HEK293 (cell line): ENCODE measurements around the gene MEGF6.

Experiments
- CTCF ChIP-seq: fragments of 450-650 bp; formaldehyde crosslinking; IDR thresholded peaks from 2 replicates; pipeline ENCODE4 v1.5.1; 2016; ENCODE audit warnings: missing biosample characterization, missing genetic modification characterization
- TCF7L2 ChIP-seq: IDR thresholded peaks from 2 replicates; pipeline ENCODE4 v1.6.1; 2011; ENCODE audit warnings: low read depth, mild to moderate bottlenecking, inconsistent platforms, low read length, moderate library complexity, borderline replicate concordance
- ZNF121 ChIP-seq: fragments of 450-650 bp; formaldehyde crosslinking; IDR thresholded peaks from 2 replicates; pipeline ENCODE4 v1.5.1; 2016; ENCODE audit warnings: missing biosample characterization, missing genetic modification characterization
- ZNF274 ChIP-seq, 2 experiments: fragments of 200-500 bp in 1 of 2; fragments of 450-650 bp in 1 of 2; sonication (Bioruptor generic) in 1 of 2; formaldehyde crosslinking in 1 of 2; IDR thresholded peaks; 2 replicates each; pipeline versions ENCODE4 v1.5.1 to v1.6.1; 2014 to 2016; ENCODE audit warnings: borderline replicate concordance in 1 of 2, inconsistent platforms in 1 of 2, low read length in 1 of 2, missing biosample characterization in 1 of 2, missing genetic modification characterization in 1 of 2
- ZNF394 ChIP-seq: fragments of 450-650 bp; formaldehyde crosslinking; IDR thresholded peaks from 2 replicates; pipeline ENCODE4 v1.5.1; 2016; ENCODE audit warnings: missing biosample characterization, missing genetic modification characterization, mild to moderate bottlenecking, moderate library complexity, borderline replicate concordance
- ZNF629 ChIP-seq: fragments of 450-650 bp; formaldehyde crosslinking; IDR thresholded peaks from 2 replicates; pipeline ENCODE4 v1.5.1; 2017; ENCODE audit warnings: missing biosample characterization, missing genetic modification characterization
- ZNF830 ChIP-seq: fragments of 450-650 bp; IDR thresholded peaks from 2 replicates; pipeline ENCODE4 v1.5.0; 2018; ENCODE audit warnings: missing biosample characterization, missing genetic modification characterization, low read depth, mild to moderate bottlenecking, moderate library complexity
- TF ChIP-seq, protein P1 (sequence below): fragments of 450-650 bp; formaldehyde crosslinking; IDR thresholded peaks from 2 replicates; pipeline ENCODE4 v1.5.1; 2016; ENCODE audit warnings: missing biosample characterization, missing genetic modification characterization

DNA sequence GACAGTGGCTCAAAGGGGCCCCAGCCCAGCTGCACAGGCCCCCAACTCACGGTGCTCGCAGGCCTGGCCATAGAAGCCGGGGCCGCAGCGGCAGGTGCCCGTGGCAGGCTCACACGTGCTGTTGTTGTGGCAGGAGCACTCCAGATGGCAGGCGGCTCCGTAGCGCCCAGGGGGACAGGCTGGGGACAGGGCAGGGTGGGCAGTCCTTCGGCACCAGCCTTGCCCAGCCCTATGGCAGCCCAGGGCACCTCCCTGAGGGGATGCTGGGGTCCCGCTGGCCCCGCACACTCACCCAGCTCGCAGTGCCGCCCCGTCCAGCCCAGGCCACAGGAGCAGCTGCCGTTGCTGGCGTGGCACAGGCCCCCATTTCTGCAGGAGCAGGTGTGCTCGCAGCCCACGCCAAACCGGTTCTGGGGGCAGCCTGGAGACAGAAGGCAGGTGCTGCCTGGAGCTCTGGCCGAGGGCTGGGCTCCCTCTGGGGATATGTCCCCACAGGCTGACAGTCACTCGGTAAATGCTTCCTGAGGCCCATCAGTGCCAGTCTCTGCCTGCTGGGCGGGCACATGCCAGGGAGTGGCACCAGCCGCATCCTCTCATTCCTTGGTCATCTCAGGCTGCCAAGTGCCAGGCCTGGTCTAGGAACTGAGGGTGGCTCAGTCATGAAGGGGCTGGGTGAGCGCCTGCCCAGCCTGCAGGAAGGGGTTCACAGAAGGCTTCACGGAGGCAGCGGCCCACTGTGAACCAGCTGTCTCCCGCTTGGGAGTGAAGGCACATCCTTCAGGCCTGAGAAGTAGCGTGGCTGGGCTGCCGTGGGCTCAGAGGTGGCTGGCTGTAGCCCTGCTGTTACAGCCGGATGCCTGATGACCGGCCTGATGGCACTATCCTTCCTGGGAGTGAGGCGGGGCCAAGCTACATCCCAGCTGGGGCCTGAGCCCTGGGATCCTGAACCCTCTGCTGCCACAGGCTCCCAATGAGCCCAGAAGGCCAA is 116.7 kb downstream of the MEGF6 start:
- no peak for TF ChIP-seq ZNF830
- TF ChIP-seq ZNF629 (tag by site-specific recombination) = no peak
- no peak for TF ChIP-seq ZNF121 (tag by site-specific recombination)
- TF ChIP-seq ZNF274 (IDR thresholded peaks at IDR 0.05; ENCODE audit: low read length) = no peak
- TF ChIP-seq ZNF274 (tag by site-specific recombination; IDR thresholded peaks at IDR 0.05; ENCODE audit: borderline replicate concordance) = no peak
- no peak for TF ChIP-seq CTCF (tag by site-specific recombination)
- no peak for TF ChIP-seq ZNF394 (tag by site-specific recombination)
- TF ChIP-seq, protein P1, sequence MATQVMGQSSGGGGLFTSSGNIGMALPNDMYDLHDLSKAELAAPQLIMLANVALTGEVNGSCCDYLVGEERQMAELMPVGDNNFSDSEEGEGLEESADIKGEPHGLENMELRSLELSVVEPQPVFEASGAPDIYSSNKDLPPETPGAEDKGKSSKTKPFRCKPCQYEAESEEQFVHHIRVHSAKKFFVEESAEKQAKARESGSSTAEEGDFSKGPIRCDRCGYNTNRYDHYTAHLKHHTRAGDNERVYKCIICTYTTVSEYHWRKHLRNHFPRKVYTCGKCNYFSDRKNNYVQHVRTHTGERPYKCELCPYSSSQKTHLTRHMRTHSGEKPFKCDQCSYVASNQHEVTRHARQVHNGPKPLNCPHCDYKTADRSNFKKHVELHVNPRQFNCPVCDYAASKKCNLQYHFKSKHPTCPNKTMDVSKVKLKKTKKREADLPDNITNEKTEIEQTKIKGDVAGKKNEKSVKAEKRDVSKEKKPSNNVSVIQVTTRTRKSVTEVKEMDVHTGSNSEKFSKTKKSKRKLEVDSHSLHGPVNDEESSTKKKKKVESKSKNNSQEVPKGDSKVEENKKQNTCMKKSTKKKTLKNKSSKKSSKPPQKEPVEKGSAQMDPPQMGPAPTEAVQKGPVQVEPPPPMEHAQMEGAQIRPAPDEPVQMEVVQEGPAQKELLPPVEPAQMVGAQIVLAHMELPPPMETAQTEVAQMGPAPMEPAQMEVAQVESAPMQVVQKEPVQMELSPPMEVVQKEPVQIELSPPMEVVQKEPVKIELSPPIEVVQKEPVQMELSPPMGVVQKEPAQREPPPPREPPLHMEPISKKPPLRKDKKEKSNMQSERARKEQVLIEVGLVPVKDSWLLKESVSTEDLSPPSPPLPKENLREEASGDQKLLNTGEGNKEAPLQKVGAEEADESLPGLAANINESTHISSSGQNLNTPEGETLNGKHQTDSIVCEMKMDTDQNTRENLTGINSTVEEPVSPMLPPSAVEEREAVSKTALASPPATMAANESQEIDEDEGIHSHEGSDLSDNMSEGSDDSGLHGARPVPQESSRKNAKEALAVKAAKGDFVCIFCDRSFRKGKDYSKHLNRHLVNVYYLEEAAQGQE (tag by site-specific recombination) = no peak
- TF ChIP-seq TCF7L2 = no peak
